Measurements from ENCODE around the gene ZNF43.
"Not testable (repeated sequence)": the region's sequence is repeated elsewhere in the genome, so short reads cannot be mapped to it uniquely, and the experiment has no call there.

ZNF43 gene

DNA sequence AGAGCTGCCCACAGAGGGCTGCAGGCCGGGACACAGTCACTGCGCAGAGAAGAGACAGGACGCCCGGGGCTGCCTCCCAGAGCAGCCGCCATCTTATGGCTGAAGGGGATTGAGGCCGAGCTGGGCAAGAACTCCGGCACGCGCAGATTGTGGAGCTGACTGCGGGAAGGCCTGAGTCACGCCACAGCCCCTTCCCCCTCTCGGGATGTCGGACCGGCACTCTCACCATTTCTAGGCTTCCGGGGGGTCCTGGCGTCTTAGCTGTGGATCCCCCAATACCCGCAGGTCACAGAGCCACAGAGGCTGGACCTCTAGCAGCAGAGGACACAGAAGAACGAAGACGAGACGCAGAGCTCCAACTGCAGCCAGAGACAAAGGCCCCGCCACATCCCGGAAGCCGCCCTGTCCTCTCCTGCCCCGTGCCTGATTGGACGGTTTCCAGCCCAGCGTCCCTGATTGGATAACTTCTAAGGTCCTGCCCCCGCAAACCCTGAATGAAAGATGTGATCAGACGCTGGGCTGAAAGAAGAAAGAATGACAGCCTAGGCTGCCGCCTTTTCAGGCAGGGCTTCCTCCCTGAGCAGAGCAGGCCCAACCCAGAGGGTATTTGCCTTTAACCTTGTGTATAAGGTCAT lies at the start of gene ZNF43:
Gene ZNF43, minus strand, starts transcription at position 373 of the 635 bp plus-strand sequence. Its CDS starts 144 bp downstream, at position 229.
- DNase-seq = peak; percentile 93 to 96

GRCh38 chr19:21885516-21885915 lies 49.5 kb upstream of the ZNF43 start:
- DNase-seq = not testable (repeated sequence)

DNA sequence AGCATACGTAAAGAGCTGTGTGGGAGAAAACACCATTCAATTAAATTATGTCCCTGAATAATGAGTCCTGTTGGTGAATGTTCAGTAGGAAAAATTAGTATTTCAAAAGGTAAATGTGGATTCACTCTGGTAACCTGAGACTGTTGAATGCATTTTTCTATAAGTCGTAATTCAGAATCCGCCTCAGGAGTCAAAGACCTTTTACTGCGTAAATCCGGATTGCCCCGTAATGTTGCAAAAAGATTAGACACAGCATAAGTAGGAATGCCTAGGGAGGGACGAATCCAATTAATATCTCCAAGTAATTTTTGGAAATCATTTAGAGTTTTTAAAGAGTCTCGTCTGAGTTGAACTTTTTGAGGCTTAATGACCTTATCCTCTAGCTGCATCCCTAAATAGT lies 48.8 kb upstream of the ZNF43 start:
- not testable (repeated sequence) for DNase-seq

DNA sequence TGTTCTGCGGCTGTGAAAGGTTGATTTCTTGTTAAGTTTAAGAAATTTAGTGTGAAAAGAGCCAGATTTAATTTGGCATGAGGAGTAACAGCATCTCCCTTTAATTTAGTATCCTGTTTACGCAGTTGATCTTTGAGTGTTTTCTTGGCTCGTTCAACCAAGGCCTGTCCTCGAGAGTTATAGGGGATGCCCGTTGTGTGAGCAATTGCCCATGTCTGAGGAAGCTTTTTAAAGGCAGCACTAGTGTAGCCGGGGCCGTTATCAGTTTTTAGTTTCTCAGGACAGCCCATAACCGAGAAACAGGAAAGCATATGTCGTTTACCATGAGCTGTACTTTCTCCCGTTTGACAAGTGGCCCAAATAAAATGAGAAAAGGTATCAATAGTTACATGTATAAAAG lies 47.5 kb upstream of the ZNF43 start:
- DNase-seq = no peak

DNA sequence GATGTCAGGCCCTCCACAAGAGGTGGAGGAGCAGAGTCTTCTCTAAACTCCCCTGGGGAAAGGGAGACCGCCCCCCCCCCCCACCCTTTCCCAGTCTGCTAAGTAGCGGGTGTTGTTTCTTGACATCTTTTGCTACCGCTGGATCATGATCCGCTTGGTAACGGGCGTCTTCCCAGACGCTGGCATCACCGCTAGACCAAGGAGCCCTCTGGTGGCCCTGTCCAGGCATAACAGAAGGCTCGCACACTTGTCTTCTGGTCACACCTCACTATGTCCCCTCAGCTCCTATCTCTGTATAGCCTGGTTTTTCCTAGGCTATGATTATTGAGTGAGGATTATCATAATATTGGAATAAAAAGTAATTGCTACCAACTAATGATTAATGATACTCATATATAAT lies 44.8 kb upstream of the ZNF43 start:
- DNase-seq = not testable (repeated sequence)

DNA sequence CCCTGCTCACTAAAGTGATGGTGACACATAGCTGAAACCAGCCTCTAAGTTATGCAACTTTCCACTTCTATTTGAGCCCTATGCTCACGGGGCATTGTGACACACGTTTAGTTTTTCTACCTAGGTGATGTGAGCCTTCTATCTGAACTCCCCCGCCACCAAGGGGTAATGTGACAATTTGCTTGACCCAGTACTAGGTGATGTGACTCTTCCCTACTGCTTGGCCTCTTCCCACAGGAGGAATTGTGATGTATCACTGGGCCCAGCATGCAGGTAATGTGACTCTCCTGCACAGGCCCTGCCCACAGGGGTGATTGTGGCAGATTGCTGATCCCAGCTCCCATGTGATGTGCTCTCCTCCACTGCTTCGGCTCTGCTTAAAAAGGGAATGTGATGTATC lies 42.7 kb upstream of the ZNF43 start:
- no peak for DNase-seq

GRCh38 chr19:21877976-21878375 lies 42.0 kb upstream of the ZNF43 start:
- DNase-seq = no peak

DNA sequence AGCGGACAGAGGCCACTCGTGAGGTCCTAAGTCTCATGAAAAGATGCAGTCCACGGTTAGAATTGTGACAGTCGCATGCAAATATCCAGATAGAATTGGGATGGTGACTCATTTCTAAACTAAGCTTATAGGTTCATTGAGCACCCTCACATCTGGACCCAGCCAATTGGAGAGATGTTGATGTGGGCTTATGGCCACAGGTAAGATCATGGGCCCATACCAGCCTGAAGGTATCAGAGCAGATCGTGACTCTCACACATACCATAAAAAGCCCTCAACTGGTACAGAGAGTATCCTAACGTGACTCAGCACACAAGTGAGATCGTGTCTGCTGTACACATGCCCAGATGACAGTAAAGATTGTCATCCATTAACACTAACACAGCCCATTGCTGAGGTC lies 40.6 kb upstream of the ZNF43 start:
- DNase-seq = not testable (repeated sequence)

GRCh38 chr19:21856773-21857514 lies 21.0 kb upstream of the ZNF43 start:
- no peak for DNase-seq

DNA sequence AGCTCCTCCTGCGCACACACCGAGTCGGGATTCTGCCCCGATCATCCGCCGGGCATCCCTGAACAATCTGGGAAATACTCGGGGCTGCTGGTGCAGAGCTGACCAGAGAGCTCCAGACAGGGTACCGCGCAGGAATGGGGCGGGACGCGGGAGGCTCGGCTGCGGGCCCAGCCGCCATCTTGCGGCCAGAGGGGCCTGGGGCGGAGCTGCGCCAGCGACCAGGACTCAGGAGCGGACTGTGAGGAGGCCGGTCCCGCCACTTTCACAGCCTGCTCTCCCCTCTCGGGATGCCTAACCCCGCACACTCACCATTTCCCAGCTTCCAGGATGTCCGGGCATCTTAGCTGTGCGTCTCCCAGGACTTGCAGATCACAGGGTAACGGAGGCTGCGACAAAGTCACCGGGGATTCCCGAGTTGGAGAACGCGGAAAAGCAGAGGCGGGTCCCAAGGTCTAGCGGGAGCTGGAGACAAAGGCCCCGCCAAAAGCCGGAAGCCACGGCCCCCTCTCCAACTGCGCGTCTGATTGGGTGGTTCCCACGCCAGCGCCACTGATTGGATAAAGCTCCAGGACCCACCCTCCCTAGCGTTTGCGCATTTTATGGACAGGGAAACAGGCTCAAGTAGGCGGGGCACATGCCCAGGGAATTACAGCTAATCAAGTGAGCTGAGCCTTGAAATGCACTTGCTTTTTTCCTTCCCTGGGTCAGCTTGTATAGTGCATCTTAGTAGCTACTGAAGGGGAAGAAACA lies 15.8 kb upstream of the ZNF43 start:
- peak; percentile 90 to 95 for DNase-seq

DNA sequence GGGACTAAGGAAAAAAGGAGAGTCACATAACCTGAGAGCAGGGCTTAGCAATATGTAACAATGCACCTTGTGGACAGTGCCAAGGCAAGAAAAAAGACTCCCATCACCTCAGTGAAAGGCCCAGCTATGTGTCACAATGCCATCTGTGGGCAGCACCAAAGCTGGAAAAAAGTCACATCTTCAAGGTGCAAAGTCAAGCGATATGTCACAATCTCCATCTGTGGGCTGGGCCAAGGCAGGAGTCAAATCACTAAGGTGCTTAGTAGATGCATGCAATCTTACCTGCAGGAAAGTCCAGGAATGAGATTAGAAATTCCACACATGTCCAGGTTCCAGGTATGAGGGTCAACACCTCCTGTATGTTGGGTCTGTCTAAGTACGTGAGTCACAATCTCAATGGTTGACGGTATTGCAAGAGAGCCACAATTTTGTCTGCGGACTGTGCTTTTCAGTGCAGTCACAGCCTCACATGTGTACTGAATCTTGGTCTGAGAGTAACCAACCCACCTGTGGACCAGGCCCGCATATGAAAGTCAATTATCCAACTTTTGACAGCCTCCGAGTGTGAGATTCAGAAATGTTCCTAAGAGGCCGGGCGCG lies 14.8 kb upstream of the ZNF43 start:
- DNase-seq = no peak

- DNase-seq = no peak
Observed at GRCh38 chr19:21848706-21849105, 12.7 kb upstream of the ZNF43 start.

DNA sequence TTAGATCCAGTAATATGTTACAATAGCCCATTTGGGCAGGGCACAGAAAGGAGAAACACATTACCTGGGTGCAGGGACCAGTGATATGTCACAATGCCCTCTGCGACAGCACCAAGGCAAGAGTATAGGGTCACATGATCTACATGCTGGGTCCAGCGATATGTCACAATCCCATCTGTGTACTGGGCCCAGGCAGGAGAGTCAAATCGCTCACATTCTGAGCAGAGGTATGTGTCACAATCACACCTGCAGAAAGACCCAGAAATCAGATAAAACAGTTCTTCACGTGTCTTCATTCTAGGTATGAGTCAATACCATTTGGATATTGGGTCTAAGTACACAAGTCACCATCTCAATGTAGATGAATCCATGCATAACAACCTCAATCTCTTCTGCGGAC lies 7.1 kb upstream of the ZNF43 start:
- no peak for DNase-seq

GRCh38 chr19:21841488-21842097 lies 5.6 kb upstream of the ZNF43 start:
- no peak for DNase-seq

DNA sequence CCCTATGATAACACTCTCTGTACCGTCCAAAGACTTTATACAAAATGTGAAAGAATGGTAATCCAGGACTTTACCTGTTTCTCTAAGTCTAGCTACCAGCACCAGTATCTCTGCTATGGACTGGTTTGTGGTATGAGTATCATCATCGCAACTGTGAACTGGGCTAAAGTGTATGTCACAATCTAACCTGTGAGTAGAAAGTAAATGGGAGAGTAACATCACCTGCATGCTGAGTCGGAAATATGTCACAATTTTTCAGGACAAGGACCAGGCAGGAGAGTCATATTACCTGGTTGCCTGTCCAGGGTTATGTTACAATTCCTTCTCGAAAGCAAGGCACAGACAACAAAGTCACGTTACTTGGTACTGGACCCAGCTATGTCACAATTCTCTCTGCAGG lies 5.1 kb upstream of the ZNF43 start:
- no peak for DNase-seq

DNA sequence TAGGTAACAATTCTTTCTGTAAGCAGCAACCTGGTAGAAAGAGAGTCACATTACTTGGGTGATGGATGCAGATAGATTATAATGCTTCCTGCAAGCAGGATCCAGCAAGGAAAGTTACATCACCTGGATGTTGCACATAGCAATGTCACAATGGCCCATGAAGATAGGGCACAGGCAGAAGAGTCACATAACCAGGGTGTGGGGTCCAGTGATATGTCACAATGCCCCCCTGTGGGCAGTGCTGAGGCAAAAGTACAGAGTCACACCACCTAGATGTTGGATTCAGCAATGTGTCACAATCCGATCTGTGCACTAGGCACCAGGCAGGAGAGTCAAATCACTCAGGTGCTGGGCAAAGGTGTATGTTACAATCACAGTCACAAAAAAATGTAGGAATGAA lies 4.0 kb upstream of the ZNF43 start:
- DNase-seq = no peak

DNA sequence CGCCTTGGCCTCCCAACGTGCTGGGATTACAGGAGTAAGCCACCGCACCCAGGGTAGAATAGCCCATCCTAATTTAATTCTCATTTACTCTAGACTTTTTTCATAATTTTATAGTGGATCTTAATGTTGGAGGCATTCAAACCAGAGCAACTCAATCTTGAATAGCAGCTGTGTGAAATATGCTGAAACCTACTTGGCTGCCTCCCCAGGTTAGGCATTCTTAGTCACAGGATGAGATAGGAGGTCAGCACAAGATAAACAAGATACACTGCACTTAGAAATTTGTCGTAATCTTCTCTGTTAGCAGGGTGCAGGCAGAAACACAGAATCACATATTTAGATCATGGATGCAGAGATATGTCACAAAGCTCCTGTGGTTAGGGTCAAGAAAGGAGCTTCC lies 2.7 kb upstream of the ZNF43 start:
- no peak for DNase-seq

DNA sequence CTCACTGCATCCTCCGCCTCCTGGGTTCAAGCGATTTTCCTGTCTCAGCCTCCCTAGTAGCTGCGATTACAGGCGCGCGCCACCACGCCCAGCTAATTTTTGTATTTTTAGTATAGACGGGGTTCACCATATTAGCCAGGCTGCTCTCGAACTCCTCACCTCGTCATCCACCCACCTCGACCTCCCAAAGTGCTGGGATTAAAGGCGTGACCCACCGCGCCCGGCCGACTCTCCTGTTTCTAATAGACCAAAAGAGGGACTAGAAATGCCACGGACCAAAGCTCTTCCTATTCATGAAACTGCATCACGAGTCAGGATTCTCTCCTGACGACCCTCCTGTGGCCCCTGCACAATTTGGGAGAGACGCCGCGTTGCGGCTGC lies 563 bp downstream of the ZNF43 start:
- no peak for DNase-seq

- no peak for DNase-seq
Observed at GRCh38 chr19:21833733-21834132, 2.2 kb downstream of the ZNF43 start.

DNA sequence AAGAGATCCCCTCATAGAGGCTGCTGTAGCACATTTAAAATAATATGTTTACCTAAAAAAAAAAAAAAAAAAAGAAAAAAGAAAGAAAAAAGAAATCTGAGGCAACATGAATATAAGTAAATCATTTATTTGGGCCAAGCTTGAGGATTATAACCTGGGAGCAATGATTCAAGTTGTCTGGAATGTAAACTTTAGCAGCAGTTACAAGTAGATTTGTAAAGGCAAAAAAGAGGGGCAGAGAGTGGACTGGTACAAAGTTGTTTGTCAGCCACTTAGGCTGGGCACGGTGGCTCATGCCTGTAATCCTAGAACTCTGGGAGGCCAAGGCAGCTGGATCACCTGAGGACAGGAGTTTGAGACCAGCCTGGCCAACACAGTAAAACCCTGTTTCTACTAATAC lies 11.3 kb downstream of the ZNF43 start:
- no peak for DNase-seq

- DNase-seq = no peak
Observed at GRCh38 chr19:21823224-21823623, 12.8 kb downstream of the ZNF43 start.

- no peak for DNase-seq
Observed at GRCh38 chr19:21812448-21812847, 23.5 kb downstream of the ZNF43 start.

DNA sequence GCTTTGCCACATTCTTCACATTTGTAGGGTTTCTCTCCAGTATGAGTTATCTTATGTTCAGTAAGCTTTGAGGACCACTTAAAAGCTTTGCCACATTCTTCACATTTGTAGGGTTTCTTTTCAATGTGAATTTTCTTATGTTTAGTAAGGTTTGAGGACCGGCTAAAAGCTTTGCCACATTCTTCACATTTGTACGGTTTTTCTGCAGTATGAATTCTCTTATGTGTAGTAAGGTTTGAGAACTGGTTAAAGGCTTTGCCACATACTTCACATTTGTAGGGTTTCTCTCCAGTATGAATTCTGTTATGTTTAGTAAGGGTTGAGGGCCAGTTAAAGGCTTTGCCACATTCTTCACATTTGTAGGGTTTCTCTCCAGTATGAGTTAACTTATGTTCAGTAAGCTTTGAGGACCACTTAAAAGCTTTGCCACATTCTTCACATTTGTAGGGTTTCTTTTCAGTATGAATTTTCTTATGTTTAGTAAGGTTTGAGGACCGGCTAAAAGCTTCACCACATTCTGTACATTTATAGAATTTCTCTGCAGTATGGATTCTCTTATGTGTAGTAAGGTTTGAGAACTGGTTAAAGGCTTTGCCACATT lies 27.5 kb downstream of the ZNF43 start:
- not testable (repeated sequence) for DNase-seq

All from hippocampal formation (tissue), 2 donors.